SK-N-SH (cell line): ENCODE results near the gene MAN2B2. TPM values are rescaled to one million over a fixed set of nuclear protein-coding genes. Genes with fewer than 3 reads are reported as not detected.

Experiments used
- CTCF ChIA-PET: fragments of 300-600, 350-600 bp; formaldehyde crosslinking; extraction: SDS; loops from one replicate; lab custom pipeline; 2021; lab: Yijun Ruan, JAX
- POLR2A ChIA-PET: fragments of 350-600 bp; sonication (Branson Sonifier 250); formaldehyde crosslinking; extraction: SDS; loops from one replicate; lab custom pipeline; 2020; ENCODE audit warnings: antibody characterized with exemption, inconsistent platforms; lab: Yijun Ruan, JAX
- DNase-seq: peaks from one replicate; pipeline ENCODE4 v3.0.0; 2012
- H2AFZ ChIP-seq: fragments of 200-600 bp; sonication (generic); 2 replicates; pipeline ENCODE4 v1.8.1; 2016; ENCODE audit warnings: antibody characterized with exemption, mild to moderate bottlenecking, low read depth
- H3F3A ChIP-seq: fragments of 200-600 bp; sonication (generic); replicated peaks from 2 replicates; pipeline ENCODE3; 2016; ENCODE audit warnings: antibody characterized with exemption, mild to moderate bottlenecking; ENCODE audit not compliant: insufficient read depth
- H3K27ac ChIP-seq, 2 experiments: fragments of 200-500 bp in 1 of 2; fragments of 200-600 bp in 1 of 2; sonication (Bioruptor generic) in 1 of 2; sonication (generic), shearing (Covaris generic) in 1 of 2; 2 replicates each; pipeline versions ENCODE4 v1.5.1 to v1.6.1; 2014 to 2016; ENCODE audit warnings: low read depth in 2 of 2, inconsistent platforms in 1 of 2, low read length in 1 of 2, mild to moderate bottlenecking in 1 of 2, mixed read lengths in 1 of 2
- H3K27me3 ChIP-seq: fragments of 200-600 bp; sonication (generic), shearing (Covaris generic); 2 replicates; pipeline ENCODE4 v1.6.1; 2016; ENCODE audit warnings: mixed run types; ENCODE audit not compliant: insufficient read depth
- H3K36me3 ChIP-seq, 2 experiments: fragments of 200-500 bp in 1 of 2; fragments of 200-600 bp in 1 of 2; sonication (Bioruptor generic) in 1 of 2; sonication (generic) in 1 of 2; replicated peaks in 1 of 2; 2 replicates each; pipeline versions ENCODE3 to v1.5.1; 2014 to 2016; ENCODE audit warnings: low read length in 1 of 2, mild to moderate bottlenecking in 1 of 2; ENCODE audit not compliant: insufficient read depth in 2 of 2, control insufficient read depth in 1 of 2
- H3K4me1 ChIP-seq, 2 experiments: fragments of 200-500 bp in 1 of 2; fragments of 200-600 bp in 1 of 2; sonication (Bioruptor generic) in 1 of 2; sonication (generic), shearing (Covaris generic) in 1 of 2; 2 replicates each; pipeline versions ENCODE4 v1.5.1 to v1.6.1; 2014 to 2016; ENCODE audit warnings: low read depth in 1 of 2, low read length in 1 of 2, mixed run types in 1 of 2; ENCODE audit not compliant: insufficient read depth in 2 of 2, control insufficient read depth in 1 of 2
- H3K4me2 ChIP-seq: fragments of 200-600 bp; sonication (generic), shearing (Covaris generic); 2 replicates; pipeline ENCODE4 v1.6.1; 2017; ENCODE audit warnings: mixed run types
- H3K4me3 ChIP-seq, 2 experiments: fragments of 200-500 bp in 1 of 2; fragments of 200-600 bp in 1 of 2; sonication (Bioruptor generic) in 1 of 2; sonication (generic), shearing (Covaris generic) in 1 of 2; 2 replicates each; pipeline versions ENCODE4 v1.5.1 to v1.8.1; 2014 to 2016; ENCODE audit warnings: low read depth in 2 of 2, inconsistent platforms in 1 of 2, low read length in 1 of 2, mild to moderate bottlenecking in 1 of 2, mixed read lengths in 1 of 2, moderate library complexity in 1 of 2
- H3K79me2 ChIP-seq: fragments of 200-600 bp; sonication (generic); 2 replicates; pipeline ENCODE4 v1.8.1; 2017; ENCODE audit warnings: mild to moderate bottlenecking; ENCODE audit not compliant: insufficient read depth
- H3K9ac ChIP-seq: fragments of 200-600 bp; sonication (generic); 2 replicates; pipeline ENCODE4 v1.6.1; 2017; ENCODE audit warnings: mixed run types
- H3K9me2 ChIP-seq: fragments of 200-600 bp; sonication (generic); 2 replicates; pipeline ENCODE4 v1.6.1; 2017; ENCODE audit warnings: mixed run types
- H3K9me3 ChIP-seq: fragments of 200-600 bp; sonication (generic); 2 replicates; pipeline ENCODE4 v1.6.1; 2017; ENCODE audit warnings: mixed run types, mild to moderate bottlenecking, moderate library complexity
- H4K20me1 ChIP-seq: fragments of 200-600 bp; sonication (generic); 2 replicates; pipeline ENCODE4 v1.6.1; 2017; ENCODE audit warnings: mild to moderate bottlenecking, mixed run types; ENCODE audit not compliant: insufficient read depth
- CTCF ChIP-seq: fragments of 200-600 bp; sonication (generic); IDR thresholded peaks from 2 replicates; pipeline ENCODE4 v1.6.1; 2017; ENCODE audit warnings: antibody characterized with exemption, mild to moderate bottlenecking, moderate library complexity
- EP300 ChIP-seq, 2 experiments: IDR thresholded peaks; 2 replicates each; pipeline versions ENCODE4 v1.4.0 to v1.6.1; 2012; ENCODE audit warnings: borderline replicate concordance in 1 of 2, low read depth in 1 of 2, low read length in 1 of 2
- EZH2phosphoT487 ChIP-seq: fragments of 200-600 bp; sonication (generic); IDR thresholded peaks from 2 replicates; pipeline ENCODE4 v1.6.1; 2017; ENCODE audit warnings: low read depth, mixed run types, mild to moderate bottlenecking, antibody characterized with exemption, moderate library complexity, borderline replicate concordance
- MEF2A ChIP-seq: IDR thresholded peaks from 2 replicates; pipeline ENCODE4 v1.4.0; 2012; ENCODE audit warnings: low read depth, borderline replicate concordance
- PBX3 ChIP-seq: IDR thresholded peaks from 2 replicates; pipeline ENCODE4; 2012
- TAF1 ChIP-seq: IDR thresholded peaks from 2 replicates; pipeline ENCODE4 v1.6.1; 2012; ENCODE audit warnings: low read depth, mild to moderate bottlenecking, low read length, moderate library complexity, borderline replicate concordance
- TCF12 ChIP-seq: IDR thresholded peaks from 2 replicates; pipeline ENCODE4 v1.4.0; 2012
- ZBTB33 ChIP-seq: IDR thresholded peaks from 2 replicates; pipeline ENCODE4 v1.4.0; 2012; ENCODE audit warnings: low read depth, borderline replicate concordance
- WGBS: methylation state at CpG from one replicate; pipeline ENCODE4 v1.1.6; 2017; ENCODE audit warnings: low lambda C conversion rate; 5-methylcytosine and 5-hydroxymethylcytosine counted together
- polyA plus RNA-seq, 3 experiments: library from polyadenylated mRNA; depleted of rRNA; stranded (reverse); fragments of >200 nt; gene quantifications; 2 replicates each; pipeline ENCODE4 v1.2.3, GENCODE V29; 2012

Gene MAN2B2
- polyA plus RNA-seq, 1 of the 3 experiments (the other 2 are of a cell fraction), result 24.9 TPM

GRCh38 chr4:6576932-6577331 lies 1.9 kb downstream of the MAN2B2 start:
- no peak for TF ChIP-seq TCF12
- H3K27me3 ChIP-seq, result no peaks in the 10 kb centered on the region; the same call in 1 of the 2 replicates

GRCh38 chr4:6577409-6577808 lies 2.4 kb downstream of the MAN2B2 start:
- TF ChIP-seq TAF1 (no peak), EP300 (IDR thresholded peaks at IDR 0.05; ENCODE audit: borderline replicate concordance in 1 of 2, low read depth in 1 of 2, low read length in 1 of 2) (no peak), MEF2A (no peak), ZBTB33 (no peak)
- no peaks in the 10 kb centered on the region for H3K9me3 ChIP-seq
- H3K79me2 ChIP-seq, result peaks cover 5% of the 10 kb centered on the region; the same call in 1 of the 2 replicates
- H3K27ac ChIP-seq, result no peak overlapping the region
- no peak overlapping the region for H3K4me2 ChIP-seq
- DNase-seq, result no peak
- CTCF ChIA-PET, result interaction anchor here (1.0 to 5.1 kb wide), 2 partner anchors 18 to 29 kb away, joined by 3 to 45 read pairs; no protein-coding TSS in a partner anchor
- H3K4me1 ChIP-seq, result peaks cover 3 to 15% of the 10 kb centered on the region in 2 experiments; a peak in 2 of 4 replicates
- H3K4me3 ChIP-seq, result no peak overlapping the region
- no peaks in the 10 kb centered on the region for H3F3A ChIP-seq
- H4K20me1 ChIP-seq, result no peaks in the 10 kb centered on the region
- 89% methylated on average over 3 of the region's 10 CpGs for WGBS
- H3K36me3 ChIP-seq, result peaks cover 12 to 16% of the 10 kb centered on the region in 2 experiments
- POLR2A ChIA-PET, result no interaction called here
- H3K9ac ChIP-seq, result no peak overlapping the region
- H2AFZ ChIP-seq, result no peak overlapping the region
- H3K9me2 ChIP-seq, result no peaks in the 10 kb centered on the region
- H3K27me3 ChIP-seq, result no peaks in the 10 kb centered on the region; the same call in 1 of the 2 replicates

More at GRCh38 chr4:6576932-6577331, 1.9 kb downstream of the MAN2B2 start:
- no peaks in the 10 kb centered on the region for H3K9me2 ChIP-seq
- no peaks in the 10 kb centered on the region for H4K20me1 ChIP-seq
- POLR2A ChIA-PET, result interaction anchor here (0.7 kb wide), 1 partner anchor 442 kb away, joined by 5 read pairs; no protein-coding TSS in a partner anchor
- H3K4me3 ChIP-seq, result no peak overlapping the region
- peaks cover 8 to 16% of the 10 kb centered on the region in 2 experiments for H3K36me3 ChIP-seq
- H3K9ac ChIP-seq, result no peak overlapping the region
- H3K79me2 ChIP-seq, result peaks cover 5% of the 10 kb centered on the region; the same call in 1 of the 2 replicates
- H3K27ac ChIP-seq, result no peak overlapping the region
- CTCF ChIA-PET, result interaction anchor here (5.1 kb wide), 1 partner anchor 29 kb away, joined by 45 read pairs; no protein-coding TSS in a partner anchor
- no peak overlapping the region for H2AFZ ChIP-seq
- H3K4me2 ChIP-seq, result no peak overlapping the region
- H3F3A ChIP-seq, result no peaks in the 10 kb centered on the region
- DNase-seq, result no peak
- WGBS, result 71% methylated on average over 4 of the region's 9 CpGs
- no peaks in the 10 kb centered on the region for H3K9me3 ChIP-seq
- peaks cover 3 to 15% of the 10 kb centered on the region in 2 experiments; a peak in 2 of 4 replicates for H3K4me1 ChIP-seq

GRCh38 chr4:6578221-6578620 lies 3.2 kb downstream of the MAN2B2 start:
- POLR2A ChIA-PET, result no interaction called here
- H3K36me3 ChIP-seq, result peaks cover 12 to 16% of the 10 kb centered on the region in 2 experiments

More at GRCh38 chr4:6578221-6578620, 3.2 kb downstream of the MAN2B2 start:
- Histone ChIP-seq H3K27ac (no peak overlapping the region), H3K27me3 (no peaks in the 10 kb centered on the region; the same call in 1 of the 2 replicates), H3K79me2 (peaks cover 5% of the 10 kb centered on the region; the same call in 1 of the 2 replicates), H3F3A (no peaks in the 10 kb centered on the region), H3K9me3 (no peaks in the 10 kb centered on the region), H3K9me2 (no peaks in the 10 kb centered on the region), H3K4me1 (peaks cover 3 to 15% of the 10 kb centered on the region in 2 experiments; a peak in 2 of 4 replicates), H3K4me2 (no peak overlapping the region), H4K20me1 (no peaks in the 10 kb centered on the region), H2AFZ (no peak overlapping the region), H3K9ac (no peak overlapping the region), H3K4me3 (no peak overlapping the region)
- CTCF ChIA-PET, result interaction anchor here (1.0 kb wide), 1 partner anchor 18 kb away, joined by 3 read pairs; no protein-coding TSS in a partner anchor
- WGBS, result 95% methylated on average over 4 of the region's 9 CpGs
- DNase-seq, result no peak
- TF ChIP-seq PBX3 (no peak), ZBTB33 (no peak), CTCF (no peak), EZH2phosphoT487 (no peak)
